Measurements from ENCODE around the gene SLC39A11.
"Not testable (repeated sequence)": the region's sequence is repeated elsewhere in the genome, so short reads cannot be mapped to it uniquely, and the experiment has no call there.

The SLC39A11 gene

DNA sequence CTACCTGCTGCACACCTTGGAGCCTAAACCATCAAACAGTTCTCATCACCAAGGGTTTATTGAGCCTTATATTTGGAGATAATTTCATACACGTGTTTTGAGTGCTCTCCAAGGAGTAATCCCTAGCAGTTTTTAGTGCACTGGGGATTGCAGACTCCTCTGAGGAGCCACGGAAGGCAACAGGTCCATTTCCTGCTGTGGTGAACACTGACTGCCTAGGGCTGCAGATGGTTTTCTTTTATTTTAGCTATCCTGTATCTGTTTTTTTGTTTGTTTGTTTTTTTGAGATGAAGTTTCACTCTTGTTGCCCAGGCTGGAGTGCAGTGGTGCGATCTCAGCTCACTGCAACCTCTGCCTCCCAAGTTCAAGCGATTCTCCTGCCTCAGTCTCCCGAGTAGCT, 93.0 kb downstream of the SLC39A11 start:
- not testable (repeated sequence) for DNase-seq

DNA sequence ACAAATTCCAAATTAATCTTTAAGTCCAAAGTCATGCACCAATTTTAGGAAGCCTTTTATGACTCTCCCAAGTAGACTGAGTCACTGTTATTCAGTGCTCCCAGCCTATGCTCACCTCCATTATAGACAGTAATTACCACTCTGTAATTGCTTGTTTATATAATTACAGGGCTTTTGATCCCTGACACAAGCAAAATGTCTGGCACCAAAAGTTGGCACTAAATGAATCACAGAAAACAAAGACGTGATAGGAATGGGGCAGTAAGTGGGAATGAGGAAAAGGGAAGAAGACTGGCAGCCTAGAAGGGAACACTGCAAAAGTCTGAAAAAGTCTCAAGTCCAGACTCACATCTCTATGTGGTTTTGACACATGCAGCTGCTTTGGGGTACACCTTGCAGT, 94.1 kb downstream of the SLC39A11 start:
- DNase-seq, result no peak

DNA sequence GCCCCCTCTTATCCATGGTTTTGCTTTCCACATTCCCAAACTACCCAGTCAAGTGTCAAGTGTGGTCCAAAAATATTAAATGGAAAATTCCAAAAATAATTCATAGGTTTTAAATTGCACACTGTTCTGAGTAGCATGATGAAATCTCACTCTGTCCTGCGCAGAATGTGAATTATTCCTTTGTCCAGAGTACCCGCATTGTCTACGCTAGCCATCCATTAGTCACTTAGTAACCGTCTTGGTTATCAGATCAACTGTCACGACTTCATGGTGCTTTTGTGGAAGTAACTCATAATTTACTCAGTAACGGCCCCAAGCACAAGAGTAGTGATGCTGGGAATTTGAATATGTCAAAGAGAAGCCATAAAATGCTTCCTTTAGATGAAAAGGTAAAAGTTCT, 94.9 kb downstream of the SLC39A11 start:
- no peak for DNase-seq

DNA sequence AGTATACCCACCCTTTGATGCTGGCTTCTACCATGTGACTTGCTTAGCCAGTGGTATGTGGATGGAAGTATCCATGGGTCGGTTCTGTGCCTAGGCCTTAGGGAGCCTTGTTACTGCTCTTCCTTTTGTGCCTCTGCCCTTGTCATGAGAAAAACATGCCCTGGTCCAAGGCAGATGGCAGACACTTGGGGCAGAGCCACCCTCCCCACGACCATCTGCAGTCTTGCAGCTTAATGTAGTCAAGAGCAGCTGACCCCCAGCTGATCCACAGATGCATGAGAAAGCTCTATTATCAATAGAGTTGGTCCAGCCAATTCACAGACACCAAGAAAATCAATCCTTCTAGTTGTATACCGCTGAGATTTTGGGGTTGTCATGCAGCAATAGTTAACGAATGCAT, 95.7 kb downstream of the SLC39A11 start:
- DNase-seq, result no peak

DNA sequence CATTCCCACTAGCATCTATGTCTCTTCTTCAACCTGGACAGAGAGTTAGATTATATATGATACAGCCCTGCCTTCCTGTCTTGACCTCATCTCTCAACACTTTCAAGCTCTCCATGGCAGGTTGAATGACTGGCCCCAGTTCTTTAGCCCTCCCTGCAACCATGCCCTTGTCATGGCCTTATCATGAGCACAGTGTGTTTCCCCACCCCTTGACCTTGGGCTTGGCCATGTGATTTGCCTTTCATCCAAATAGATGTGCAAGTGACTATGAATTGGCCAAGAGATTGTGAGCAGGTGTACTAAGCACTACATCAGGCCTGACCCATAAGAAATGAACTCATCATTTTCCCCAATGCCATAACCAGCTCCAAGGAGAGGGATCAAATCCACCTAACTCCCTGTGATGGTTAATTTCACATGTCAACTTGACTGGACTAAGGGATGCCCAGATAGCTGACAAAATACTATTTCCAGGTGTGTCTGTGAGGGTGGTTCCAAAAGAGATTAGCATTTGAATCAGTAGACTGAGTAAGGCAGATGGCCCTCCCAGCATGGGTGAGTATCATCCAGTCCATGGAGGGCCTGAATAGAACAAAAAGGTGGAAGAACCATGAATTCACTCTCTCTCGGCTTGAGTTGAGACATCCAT, 97.4 kb downstream of the SLC39A11 start:
- no peak for DNase-seq

DNA sequence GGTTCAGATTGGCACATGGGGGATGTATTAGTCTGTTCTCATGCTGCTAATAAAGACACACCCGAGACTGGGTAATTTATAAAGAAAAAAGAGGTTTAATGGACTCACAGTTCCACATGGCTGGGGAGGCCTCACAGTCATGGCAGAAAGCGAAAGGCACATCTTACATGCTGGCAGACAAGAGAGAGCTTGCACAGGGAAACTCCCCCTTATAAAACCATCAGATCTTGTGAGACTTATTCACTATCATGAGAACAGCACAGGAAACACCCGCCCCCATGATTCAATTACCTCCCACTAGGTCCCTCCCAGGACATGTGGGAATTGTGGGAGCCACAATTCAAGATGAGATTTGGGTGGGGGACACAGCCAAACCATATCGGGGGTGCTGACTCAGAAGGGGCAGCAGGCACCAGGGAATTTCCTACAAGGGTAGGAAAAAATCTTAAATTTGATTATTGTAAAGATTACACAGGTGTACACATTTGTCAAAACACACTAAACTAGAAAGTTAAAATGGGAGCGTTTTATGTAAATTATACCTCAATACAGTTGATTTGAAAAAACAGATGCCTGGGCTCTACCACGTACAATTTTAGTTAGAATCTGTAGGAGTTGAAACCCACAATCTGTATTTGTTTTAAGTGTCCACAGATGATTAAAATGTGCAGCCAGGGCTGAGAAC, 99.6 kb downstream of the SLC39A11 start:
- DNase-seq, result not testable (repeated sequence)

DNA sequence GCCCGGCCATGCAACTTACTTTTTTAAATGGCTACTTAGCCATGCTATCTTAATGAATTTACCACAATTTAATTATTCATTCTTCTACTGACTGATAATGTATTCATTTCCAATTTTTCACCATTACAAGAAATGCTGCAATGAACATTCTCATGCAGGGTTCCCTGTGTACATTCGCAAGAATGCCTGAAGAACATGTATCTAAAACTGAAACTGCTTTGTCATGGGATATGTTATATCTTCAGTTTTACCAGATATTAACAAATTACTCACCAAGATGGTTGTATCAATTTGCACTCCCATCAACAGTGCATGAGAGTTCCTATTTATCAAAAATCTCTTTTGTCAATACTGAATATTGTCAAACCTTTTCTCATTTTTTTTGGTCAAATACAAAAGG, 100.8 kb downstream of the SLC39A11 start:
- no peak for DNase-seq

DNA sequence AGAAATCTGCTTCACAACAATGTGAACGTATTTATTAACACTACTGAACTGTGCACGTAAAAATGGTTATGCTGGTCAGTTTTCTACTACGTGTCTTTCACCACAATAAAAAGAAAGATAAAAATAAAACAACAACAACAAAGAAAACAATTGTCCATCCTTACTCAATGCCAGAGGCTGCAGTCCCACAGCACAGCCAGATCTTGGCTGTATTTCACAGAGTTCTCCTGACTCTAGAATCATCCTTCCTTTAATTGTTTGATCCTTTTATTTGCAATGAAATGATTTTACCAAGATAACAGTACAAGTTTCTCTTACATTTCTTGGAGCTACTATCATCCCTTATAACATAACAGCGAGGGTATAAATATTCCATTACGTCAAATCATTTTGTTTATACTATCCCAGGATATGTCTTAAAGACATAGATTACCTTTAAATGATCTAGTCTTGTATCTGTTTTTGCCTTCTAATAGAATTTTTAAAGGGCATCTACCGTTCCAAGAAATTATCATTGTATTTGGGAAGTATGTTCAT, 103.3 kb downstream of the SLC39A11 start:
- DNase-seq, result no peak

DNA sequence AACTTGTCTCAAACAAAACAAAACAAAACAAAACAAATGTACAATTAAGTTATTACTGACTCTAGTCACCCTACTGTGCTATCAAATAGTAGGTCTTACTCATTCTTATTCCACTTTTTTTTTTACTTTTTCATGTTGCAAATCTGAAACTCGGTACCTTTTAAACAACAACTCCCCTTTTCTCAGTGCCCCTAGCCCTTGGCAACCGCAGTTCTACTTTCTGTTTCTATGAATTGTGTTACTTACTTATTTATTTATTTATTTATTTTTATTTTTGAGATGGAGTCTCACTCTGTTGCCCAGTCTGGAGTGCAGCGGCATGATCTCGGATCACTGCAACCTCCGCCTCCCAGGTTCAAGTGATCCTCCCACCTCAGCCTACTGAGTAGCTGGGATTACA, 104.0 kb downstream of the SLC39A11 start:
- DNase-seq, result no peak

DNA sequence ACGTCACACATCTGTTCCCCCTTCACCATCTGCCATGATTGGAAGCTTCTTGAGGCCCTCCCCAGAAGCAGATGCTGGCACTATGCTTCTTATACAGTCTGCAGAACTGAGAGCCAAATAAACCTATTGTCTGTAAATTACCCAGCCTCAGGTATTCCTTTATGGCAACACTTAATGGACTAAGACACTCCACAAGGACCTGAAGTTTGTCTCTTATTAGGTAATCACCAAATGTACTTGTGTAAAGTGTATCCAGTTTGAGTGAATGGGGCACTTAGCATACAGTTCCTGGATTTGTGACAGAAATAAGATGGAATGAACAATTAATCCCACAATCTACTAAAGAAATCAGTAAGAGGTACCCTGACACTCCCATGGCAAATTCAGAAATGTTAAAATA, 105.3 kb downstream of the SLC39A11 start:
- DNase-seq, result no peak

DNA sequence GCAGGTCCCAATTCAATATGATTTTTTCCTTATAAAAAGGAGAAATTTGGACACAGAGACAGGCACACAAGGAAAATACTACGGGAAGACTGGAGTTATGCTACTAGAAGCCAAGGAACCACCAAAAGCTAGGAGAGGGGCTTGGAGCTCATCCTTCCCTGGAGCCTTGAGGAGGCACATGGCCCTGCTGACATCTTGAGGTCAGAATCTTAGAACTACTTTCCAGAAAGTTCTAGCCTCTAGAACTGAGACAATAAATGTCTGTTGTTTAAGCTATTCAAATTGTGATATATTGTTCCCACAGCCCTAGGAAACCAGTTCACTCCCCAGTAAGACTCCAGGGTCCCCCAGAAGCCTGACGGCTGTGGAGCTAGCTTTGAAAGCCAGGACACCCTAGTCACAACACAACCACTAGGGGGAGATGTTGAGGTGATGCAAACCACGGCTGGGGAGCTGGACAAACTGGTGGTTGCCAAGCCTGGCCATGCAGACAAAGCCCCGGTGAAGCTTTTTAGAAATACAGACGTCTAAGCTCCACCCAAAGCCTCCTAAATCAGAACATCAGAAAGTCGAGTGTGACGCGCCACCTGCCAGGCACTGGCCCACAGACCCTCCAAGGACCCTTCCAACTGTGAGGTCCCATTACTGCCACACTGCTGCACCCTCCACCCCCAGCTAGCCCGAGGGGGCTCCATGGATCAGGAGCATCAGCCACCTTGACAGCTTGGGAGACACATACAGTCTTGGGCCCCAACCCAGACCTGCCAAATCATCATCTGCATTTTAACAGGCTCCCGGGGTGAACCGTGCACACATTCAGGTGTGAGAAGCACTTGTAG, 106.4 kb downstream of the SLC39A11 start:
- DNase-seq, result peak; percentile 72

DNA sequence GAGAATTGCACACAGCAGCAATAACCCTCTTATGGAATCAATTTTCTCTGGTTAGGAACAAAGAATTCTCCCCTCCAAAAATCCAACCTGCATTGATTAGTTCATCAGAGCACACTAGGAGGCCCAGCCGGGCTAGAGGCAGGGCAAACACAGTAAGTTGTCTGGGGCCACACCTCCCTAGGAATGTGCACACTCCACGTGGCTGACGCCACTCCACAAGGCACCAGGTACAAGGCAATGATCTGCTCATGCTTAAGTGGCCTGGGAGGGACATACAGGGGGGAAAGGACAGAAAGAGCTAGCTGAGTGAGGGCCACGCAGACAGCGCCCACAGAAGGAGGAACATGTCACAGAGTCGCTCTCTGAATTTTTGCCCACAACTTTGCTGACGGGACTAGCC, 107.6 kb downstream of the SLC39A11 start:
- no peak for DNase-seq

DNA sequence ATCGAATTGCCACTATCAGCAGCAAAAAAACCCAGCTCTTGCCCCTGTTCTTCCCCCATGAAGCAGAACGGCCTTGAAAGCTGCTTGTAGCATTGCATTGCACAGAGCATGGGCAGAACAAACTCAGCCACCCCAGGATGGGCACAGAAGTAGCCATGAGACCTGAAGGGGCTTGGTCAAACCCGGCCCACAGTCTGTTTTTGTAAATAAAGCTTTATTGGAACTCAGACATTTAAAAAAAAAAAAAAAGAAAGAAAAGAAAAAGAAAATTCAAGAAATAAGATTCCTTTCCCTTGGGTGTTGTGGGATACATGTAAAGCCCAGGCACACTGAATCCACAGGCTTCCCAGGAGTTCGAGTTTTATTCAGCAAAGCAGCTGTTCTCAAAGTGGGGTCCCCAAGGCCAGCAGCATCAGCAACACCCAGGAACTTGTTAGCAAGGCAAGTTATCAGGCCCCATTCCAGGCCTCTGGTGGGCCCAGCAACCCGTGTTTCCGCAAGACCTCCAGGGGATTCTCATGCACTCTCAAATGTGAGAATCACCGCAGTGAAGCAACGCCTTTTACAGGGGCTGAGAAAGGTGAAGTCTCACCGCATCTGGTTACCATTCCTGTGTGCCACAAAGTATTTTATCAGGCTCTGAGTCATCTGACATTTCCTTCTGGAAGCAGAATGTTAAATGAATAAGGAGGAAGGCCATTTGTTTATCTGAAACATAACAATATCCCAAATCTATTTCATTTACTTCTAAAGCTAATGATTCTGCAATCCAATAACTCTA, 108.2 kb downstream of the SLC39A11 start:
- no peak for DNase-seq

DNA sequence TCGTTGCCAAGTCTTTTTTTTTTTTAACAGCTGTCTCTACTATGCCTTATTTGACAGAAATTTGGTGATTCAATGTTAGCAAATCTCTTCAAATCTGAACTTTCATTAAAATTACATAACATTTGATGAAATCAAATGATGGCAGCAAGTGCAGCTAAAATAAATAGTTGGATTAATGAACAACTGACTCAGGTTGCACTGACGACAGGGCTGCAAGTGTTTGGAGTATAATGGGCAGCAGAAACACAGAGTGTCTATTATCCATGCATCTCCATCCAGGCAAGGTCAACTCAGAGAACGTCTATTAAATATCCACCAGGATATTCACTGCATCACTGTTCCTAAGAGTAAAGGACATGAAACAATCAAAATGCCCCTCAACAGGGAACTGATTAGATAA, 109.8 kb downstream of the SLC39A11 start:
- DNase-seq, result no peak

DNA sequence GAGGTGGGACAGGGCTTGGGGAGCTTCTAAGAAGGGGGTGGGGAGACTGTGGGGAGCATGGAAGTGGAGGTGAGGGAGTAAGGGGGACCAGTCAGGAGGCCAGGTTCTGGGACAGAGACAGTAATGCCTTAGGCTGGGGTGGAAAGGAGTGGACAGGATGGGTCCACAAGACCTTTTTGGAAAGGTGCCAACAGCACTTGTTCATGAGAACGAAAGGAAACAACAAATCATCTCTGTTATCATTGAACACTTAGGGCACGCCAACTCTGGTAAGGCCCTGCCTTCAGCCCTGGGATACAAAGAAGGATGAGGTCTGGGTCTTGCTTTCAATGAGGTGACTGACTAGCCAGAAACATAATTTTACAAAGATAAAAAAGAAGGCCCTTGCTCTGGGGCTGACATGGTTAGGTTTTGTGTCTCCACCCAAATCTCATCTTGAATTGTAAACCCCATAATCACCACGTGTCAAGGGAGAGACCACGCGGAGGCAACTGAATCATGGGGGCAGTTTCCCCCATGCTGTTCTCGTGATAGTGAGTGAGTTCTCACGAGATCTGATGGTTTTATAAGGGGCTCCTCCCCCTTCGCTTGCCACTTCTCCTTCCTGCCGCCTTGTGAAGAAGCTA, 113.8 kb downstream of the SLC39A11 start:
- DNase-seq, result no peak

DNA sequence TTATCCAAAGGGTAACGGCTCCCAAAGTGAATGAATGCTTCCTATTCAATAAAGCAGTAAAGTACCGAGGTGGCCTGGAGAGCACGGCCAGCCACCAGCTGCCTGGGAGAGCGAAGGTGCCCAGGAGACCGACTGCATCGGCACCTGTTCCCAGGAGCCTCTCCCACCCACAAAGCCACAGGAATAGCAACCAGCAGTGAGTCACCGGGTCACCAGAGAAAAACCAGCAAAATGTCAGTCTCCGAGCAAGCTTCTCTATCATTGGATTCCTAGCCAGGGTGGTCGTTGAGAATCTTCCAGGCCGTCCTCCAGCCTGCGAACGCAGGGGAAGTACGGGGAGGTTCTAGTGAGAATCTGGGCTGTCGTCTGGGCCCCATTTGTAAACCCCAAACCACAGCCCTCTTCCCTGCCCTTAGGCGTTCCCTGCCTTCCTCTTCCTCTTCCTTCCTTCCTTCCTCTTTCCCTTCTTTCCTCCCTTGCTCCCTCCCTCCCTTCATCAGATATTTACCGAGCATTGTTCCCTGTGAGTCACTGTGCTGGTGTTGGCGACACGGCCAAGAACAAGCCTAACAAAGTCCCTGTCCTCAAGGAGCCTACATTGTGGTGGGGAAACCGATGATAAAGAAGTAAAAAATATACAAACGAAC, 114.6 kb downstream of the SLC39A11 start:
- DNase-seq, result no peak

DNA sequence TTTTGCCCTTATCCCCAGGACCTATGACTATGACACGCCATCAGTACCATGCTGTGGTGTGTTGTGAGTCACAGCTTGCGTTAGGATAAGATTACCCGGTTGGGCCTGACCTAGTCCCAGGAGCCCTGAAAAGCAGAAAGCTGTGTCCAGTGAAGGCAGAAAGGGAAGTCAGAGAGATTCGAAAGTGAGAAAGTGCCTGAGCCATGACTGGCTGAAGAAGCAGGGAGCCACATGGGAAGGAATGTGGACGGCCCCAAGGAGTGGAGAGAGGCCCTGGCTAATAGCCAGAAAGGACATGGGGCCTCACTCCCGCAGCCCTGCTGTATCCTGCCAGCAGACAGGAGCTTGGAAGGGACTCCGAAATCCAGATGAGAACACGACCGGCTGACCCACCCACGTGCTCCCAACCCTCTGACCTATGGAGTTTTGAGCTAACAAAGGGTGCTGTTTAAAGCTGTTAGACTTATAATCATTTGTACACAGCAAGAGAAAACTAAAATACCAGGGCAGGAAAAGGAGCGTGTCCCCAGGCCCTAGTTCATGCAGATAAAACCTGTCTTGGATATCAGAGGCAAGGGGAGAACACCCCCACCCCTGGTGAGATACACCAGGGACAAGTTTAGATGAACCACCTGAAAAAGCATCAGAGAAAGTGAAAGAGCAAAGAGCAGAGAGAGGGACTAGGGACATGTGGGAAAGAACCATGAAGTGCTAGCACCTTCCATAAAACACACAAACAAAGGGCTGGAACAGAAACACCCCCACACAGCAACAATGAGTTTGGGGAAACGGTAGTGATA, 115.3 kb downstream of the SLC39A11 start:
- no peak for DNase-seq

DNA sequence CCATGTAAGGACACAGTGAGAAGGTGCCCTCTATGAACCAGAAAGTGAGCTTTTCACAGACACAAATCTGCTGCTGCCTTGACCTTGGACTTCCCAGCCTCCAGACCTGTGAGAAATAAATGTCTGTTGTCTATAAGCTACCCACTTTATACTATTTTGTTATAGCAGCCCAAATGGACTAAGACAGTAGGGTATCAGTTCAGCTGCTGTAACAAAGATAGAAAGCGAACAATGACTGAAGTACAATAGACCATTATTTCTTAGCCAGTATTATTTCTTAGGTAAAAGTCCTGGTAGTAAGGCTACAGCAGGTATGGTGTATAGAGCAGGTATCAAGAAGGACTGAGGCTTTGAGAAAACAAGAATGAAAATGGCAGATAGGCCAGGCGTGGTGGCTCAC, 117.0 kb downstream of the SLC39A11 start:
- DNase-seq, result no peak

DNA sequence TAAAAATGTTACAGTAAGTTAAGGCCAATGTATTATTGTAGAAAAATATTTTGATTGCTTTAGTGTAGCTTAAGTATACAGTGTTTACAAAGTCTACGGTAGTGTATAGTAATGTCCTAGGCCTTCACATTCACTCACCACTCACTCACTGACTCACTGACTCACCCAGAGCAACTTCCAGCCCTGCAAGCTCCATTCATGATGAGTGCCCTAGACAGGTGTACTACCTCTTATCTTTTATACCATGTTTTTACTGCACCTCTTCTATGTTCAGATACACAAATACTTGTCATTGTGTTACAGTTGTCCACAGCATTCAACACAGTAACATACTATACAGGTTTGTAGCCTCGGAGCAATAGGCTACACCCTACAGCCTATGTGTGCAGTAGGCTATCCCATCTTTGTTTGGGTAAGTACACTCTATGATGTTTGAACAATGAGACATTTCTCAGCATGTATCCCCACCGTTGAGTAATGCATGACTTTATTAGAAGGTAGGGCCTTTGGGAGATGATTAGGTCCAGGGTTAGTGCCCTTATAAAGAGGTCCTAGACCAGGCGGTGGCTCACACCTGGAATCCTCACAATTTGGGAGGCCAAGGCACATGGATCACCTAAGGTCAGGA, 117.8 kb downstream of the SLC39A11 start:
- no peak for DNase-seq

DNA sequence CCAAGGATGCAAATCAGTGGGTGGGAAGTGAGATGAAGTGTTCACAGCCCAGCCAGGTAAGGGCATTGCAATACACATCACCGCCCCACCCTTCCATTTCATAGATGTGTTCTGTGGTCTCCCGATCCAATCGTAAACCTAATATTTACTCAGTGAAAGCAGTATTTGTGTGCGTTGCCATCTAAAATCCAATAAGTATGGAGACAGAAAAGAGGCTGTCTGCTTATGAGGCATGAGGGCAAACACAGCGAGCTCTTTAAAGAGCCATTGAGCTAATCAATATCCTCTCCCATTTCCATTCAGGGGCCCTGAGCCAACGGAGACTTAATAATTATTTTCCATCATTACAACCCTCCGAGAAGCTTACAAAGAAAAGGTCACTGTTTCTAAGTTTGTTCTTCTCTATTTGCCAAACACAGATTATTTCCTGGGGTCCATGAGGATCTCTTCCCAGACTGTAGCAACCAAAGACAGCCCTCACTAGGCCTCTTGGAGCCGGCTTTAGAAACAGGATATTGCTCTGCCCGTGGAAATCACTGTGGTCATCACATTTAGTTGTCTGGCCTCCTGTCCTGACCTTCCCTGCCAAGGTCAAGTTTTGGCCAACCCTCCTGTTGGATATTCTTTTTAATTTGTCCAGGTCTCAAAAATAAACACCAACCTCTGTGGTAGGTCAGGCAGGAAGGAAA, 120.1 kb downstream of the SLC39A11 start:
- DNase-seq, result no peak

Data from GDM1 (cell line).